Ishikawa (cell line): ENCODE measurements around the gene ARX.

Experiments
- CEBPB ChIP-seq: IDR thresholded peaks from 2 replicates; pipeline ENCODE4 v1.6.1; 2012
- CREB1 ChIP-seq: IDR thresholded peaks from 2 replicates; pipeline ENCODE4 v1.6.1; 2012; ENCODE audit warnings: low read depth
- EP300 ChIP-seq: IDR thresholded peaks from 2 replicates; pipeline ENCODE4 v1.6.1; 2012; ENCODE audit warnings: borderline replicate concordance
- FOXM1 ChIP-seq: IDR thresholded peaks from 2 replicates; pipeline ENCODE4 v1.6.1; 2012; ENCODE audit warnings: low read depth, borderline replicate concordance
- NFIC ChIP-seq: IDR thresholded peaks from 2 replicates; pipeline ENCODE4 v1.6.1; 2012
- TAF1 ChIP-seq: IDR thresholded peaks from 2 replicates; pipeline ENCODE4 v1.6.1; 2012; ENCODE audit warnings: low read depth, mild to moderate bottlenecking
- TF ChIP-seq, protein P1 (sequence below): IDR thresholded peaks from 2 replicates; pipeline ENCODE4 v1.6.1; 2012; ENCODE audit warnings: low read depth, mild to moderate bottlenecking
- TF ChIP-seq, protein P2 (sequence below): IDR thresholded peaks from 2 replicates; pipeline ENCODE4 v1.6.1; 2012

DNA sequence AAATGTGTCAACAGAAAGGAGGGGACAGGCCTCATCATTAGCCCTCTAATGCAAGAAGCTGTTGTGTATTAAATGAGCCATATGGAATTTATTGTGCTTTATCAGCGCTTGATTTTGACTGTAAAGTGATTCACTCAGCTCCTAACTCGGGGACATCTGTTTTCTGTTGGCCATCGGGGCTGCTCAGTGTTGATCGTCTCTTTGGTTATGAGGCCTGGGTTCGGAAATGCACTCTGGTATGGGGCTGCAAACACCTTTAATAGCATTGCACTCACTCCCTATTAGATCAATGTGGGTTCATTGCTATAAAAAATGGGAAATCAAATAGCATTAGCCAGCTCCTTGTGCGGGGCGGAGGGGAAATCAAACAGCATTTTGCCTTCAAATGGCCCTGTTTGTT, 6.4 kb downstream of the ARX start:
- TF ChIP-seq CREB1 (no peak), FOXM1 (no peak), CEBPB (no peak), TAF1 (no peak), NFIC (no peak), EP300 (no peak)
- TF ChIP-seq, protein P1, sequence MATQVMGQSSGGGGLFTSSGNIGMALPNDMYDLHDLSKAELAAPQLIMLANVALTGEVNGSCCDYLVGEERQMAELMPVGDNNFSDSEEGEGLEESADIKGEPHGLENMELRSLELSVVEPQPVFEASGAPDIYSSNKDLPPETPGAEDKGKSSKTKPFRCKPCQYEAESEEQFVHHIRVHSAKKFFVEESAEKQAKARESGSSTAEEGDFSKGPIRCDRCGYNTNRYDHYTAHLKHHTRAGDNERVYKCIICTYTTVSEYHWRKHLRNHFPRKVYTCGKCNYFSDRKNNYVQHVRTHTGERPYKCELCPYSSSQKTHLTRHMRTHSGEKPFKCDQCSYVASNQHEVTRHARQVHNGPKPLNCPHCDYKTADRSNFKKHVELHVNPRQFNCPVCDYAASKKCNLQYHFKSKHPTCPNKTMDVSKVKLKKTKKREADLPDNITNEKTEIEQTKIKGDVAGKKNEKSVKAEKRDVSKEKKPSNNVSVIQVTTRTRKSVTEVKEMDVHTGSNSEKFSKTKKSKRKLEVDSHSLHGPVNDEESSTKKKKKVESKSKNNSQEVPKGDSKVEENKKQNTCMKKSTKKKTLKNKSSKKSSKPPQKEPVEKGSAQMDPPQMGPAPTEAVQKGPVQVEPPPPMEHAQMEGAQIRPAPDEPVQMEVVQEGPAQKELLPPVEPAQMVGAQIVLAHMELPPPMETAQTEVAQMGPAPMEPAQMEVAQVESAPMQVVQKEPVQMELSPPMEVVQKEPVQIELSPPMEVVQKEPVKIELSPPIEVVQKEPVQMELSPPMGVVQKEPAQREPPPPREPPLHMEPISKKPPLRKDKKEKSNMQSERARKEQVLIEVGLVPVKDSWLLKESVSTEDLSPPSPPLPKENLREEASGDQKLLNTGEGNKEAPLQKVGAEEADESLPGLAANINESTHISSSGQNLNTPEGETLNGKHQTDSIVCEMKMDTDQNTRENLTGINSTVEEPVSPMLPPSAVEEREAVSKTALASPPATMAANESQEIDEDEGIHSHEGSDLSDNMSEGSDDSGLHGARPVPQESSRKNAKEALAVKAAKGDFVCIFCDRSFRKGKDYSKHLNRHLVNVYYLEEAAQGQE, result no peak
- TF ChIP-seq, protein P2, sequence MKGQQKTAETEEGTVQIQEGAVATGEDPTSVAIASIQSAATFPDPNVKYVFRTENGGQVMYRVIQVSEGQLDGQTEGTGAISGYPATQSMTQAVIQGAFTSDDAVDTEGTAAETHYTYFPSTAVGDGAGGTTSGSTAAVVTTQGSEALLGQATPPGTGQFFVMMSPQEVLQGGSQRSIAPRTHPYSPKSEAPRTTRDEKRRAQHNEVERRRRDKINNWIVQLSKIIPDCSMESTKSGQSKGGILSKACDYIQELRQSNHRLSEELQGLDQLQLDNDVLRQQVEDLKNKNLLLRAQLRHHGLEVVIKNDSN, result no peak
